AG10803 (cell line): ENCODE data around the gene IRAK2.

Experiments used
- DNase-seq: peaks from one replicate; pipeline ENCODE4 v3.0.0; 2010; ENCODE audit warnings: low read depth
- H3K4me3 ChIP-seq: 2 replicates; pipeline ENCODE4 v1.5.1; 2011; ENCODE audit warnings: mild to moderate bottlenecking, low read length, control low read depth
- CTCF ChIP-seq: conservative IDR thresholded peaks from 2 replicates; pipeline ENCODE4 v1.5.1; 2011; ENCODE audit warnings: mild to moderate bottlenecking, low read length, control low read depth, inconsistent platforms

The IRAK2 gene

GRCh38 chr3:10233988-10234387 lies 69.3 kb downstream of the IRAK2 start:
- no peak overlapping the region for H3K4me3 ChIP-seq
- no peak for DNase-seq
- no peak for TF ChIP-seq CTCF

GRCh38 chr3:10234526-10235230 lies 70.0 kb downstream of the IRAK2 start:
- DNase-seq = no peak
- H3K4me3 ChIP-seq = no peak overlapping the region
- no peak for TF ChIP-seq CTCF

GRCh38 chr3:10235551-10235950 lies 70.8 kb downstream of the IRAK2 start:
- no peak for TF ChIP-seq CTCF
- DNase-seq = no peak
- H3K4me3 ChIP-seq = no peak overlapping the region

- H3K4me3 ChIP-seq = no peak overlapping the region
- no peak for DNase-seq
- no peak for TF ChIP-seq CTCF
Observed at GRCh38 chr3:10238345-10239183, 73.8 kb downstream of the IRAK2 start.

GRCh38 chr3:10240799-10241198 lies 76.1 kb downstream of the IRAK2 start:
- H3K4me3 ChIP-seq = no peak overlapping the region
- no peak for TF ChIP-seq CTCF
- DNase-seq = no peak

GRCh38 chr3:10242182-10243065 lies 77.7 kb downstream of the IRAK2 start:
- DNase-seq = peak; percentile 78
- TF ChIP-seq CTCF = no peak
- H3K4me3 ChIP-seq = no peak overlapping the region
